ENCODE data around the gene SPRR1B.

- TF ChIP-seq CTCF (IDR thresholded peaks at IDR 0.05): no peak
- no peak for TF ChIP-seq EZH2 (IDR thresholded peaks at IDR 0.05; ENCODE audit: borderline replicate concordance, insufficient read depth, low read depth, low read length, poor library complexity, severe bottlenecking)
Observed at GRCh38 chr1:153000294-153000693, 30.7 kb upstream of the SPRR1B start.

Data from B cell (primary cell).